HFF-Myc (cell line): ENCODE measurements around the gene FASTK.

Experiments
- DNase-seq: peaks from one replicate; pipeline ENCODE4 v3.0.0-alpha.2; 2011; ENCODE audit warnings: low read depth; ENCODE audit errors: extremely low read depth
- H3K4me3 ChIP-seq: replicated peaks from 2 replicates; pipeline ENCODE4 v1.5.1; 2011; ENCODE audit warnings: low read depth, mild to moderate bottlenecking, control low read depth, low read length
- TF ChIP-seq, protein P1 (sequence below): IDR thresholded peaks from 2 replicates; pipeline ENCODE4 v1.5.1; 2012; ENCODE audit warnings: mild to moderate bottlenecking, low read depth, low read length, control low read depth; ENCODE audit errors: missing control alignments

FASTK gene

DNA sequence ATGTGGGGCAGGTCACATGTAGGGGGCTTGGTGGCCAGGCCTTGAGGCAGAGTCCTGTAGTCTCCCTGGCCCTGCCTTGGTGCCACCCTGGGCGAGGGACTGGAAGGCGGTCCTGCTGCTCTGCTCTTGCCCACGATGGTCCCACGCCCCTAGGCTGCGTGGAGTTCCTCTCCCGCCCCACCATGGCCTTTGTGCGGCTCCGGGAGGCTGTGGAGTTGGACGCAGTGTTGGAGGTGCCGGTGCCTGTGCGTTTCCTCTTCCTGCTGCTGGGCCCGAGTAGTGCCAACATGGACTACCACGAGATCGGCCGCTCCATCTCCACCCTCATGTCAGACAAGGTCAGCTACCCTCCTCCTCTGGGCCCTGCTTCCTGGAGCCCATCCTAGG lies 10.0 kb downstream of the FASTK start:
- TF ChIP-seq, protein P1, sequence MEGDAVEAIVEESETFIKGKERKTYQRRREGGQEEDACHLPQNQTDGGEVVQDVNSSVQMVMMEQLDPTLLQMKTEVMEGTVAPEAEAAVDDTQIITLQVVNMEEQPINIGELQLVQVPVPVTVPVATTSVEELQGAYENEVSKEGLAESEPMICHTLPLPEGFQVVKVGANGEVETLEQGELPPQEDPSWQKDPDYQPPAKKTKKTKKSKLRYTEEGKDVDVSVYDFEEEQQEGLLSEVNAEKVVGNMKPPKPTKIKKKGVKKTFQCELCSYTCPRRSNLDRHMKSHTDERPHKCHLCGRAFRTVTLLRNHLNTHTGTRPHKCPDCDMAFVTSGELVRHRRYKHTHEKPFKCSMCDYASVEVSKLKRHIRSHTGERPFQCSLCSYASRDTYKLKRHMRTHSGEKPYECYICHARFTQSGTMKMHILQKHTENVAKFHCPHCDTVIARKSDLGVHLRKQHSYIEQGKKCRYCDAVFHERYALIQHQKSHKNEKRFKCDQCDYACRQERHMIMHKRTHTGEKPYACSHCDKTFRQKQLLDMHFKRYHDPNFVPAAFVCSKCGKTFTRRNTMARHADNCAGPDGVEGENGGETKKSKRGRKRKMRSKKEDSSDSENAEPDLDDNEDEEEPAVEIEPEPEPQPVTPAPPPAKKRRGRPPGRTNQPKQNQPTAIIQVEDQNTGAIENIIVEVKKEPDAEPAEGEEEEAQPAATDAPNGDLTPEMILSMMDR: no peak
- H3K4me3 ChIP-seq: no peak overlapping the region
- no peak for DNase-seq

DNA sequence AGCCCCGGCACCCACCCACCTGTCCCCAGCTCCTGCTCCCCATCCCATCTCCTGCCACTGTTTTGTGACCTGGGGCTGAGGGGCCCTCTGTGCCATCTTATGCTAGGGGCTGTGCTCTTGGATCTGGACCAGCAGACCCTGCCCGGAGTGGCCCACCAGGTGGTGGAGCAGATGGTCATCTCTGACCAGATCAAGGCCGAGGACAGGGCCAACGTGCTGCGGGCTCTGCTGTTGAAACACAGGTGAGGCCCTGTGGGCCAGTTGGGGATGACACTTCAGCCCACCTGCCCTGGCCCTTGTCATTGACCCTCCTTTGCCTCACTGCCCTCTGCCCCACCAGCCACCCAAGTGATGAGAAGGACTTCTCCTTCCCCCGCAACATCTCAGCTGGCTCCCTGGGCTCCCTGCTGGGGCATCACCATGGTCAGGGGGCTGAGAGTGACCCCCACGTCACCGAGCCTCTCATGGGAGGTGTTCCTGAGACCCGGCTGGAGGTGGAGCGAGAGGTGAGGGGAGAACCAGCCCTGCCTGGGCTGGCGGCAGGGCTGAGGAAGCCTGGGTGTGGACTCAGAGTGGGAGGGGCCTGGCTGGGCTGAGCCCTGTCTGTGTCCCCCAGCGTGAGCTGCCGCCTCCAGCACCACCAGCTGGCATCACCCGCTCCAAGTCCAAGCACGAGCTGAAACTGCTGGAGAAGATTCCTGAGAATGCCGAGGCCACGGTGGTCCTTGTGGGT lies 10.6 kb downstream of the FASTK start:
- TF ChIP-seq, protein P1: no peak
- DNase-seq: no peak
- no peak overlapping the region for H3K4me3 ChIP-seq

DNA sequence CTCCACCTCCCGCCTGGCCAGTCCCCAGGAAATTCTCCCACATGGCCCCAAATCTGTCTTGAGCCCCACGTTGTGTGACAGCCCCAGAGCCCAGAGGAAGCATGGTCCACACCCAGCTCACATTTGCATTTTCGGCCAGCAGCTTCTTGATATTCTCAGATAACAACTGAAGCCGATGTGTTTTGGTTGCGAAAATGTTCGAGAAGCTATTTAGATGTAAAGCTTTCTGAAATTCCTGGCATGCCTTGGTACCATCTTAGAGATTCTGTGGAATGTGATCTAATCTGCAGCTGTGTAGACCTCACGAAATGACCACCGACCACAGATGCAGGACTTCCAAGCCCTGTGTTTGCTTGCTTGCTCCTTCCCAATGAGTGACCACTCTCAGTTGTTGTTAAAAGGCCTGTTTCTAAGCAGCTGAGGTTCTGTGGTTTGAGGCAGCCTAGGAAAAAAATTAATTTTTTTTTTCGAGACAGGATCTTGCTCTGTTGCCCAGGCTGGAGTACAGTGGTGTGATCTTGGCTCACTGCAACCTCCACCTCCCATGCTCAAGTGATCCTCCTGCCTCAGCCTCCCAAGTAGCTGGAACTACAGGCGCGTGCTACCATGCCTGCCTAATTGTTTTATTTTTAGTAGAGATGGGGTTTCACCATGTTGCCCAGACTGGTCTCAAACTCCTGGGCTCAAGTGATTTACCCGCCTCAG lies 12.4 kb downstream of the FASTK start:
- no peak for DNase-seq
- no peak overlapping the region for H3K4me3 ChIP-seq
- TF ChIP-seq, protein P1: no peak

DNA sequence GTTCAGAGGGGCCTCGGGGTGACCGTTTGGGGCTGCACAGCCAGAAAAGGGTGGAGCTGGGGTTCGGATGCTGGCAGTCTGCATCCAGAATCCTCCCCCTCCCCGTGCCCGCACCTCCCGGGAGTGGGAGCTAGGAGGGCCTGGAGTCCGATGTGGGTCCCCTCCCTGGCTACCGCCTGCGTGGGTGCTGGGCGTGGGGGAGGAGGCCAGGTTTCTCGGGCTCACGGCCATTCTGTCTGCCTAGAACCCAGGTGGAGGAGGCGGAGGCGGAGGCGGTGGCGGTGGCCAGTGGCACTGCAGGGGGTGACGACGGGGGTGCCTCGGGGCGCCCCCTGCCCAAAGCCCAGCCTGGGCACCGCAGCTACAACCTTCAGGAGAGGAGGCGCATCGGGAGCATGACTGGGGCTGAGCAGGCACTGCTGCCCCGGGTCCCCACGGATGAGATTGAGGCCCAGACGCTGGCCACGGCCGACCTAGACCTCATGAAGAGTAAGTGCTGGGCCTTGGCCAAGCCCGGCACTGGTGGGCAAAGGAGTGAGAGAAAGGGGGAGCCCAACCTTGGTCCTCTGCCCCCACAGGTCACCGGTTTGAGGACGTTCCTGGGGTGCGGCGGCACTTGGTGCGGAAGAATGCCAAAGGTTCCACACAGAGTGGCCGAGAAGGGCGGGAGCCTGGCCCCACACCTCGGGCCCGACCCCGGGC lies 14.2 kb downstream of the FASTK start:
- H3K4me3 ChIP-seq: no peak overlapping the region
- TF ChIP-seq, protein P1: no peak
- no peak for DNase-seq

DNA sequence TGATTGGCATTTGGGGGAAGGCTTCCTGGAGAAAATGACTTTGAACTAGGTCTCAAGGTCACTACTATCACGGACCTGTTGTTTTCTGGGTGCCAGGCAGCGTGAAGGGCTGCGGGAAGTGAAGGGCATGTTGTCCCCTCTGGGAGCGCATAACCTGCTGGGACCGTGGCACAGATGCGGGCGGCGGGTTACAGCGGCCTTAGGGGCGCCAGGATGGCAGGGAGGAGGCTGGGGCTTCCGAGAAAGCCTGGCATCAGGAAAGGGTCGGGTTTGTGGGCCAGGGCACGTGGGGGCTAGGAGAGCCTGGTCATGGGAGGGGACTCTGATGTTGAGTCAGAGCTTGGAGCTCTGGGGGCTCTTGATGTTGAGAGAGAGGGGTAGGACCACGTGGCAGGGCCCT lies 15.1 kb downstream of the FASTK start:
- TF ChIP-seq, protein P1: no peak
- no peak for DNase-seq
- H3K4me3 ChIP-seq: no peak overlapping the region

DNA sequence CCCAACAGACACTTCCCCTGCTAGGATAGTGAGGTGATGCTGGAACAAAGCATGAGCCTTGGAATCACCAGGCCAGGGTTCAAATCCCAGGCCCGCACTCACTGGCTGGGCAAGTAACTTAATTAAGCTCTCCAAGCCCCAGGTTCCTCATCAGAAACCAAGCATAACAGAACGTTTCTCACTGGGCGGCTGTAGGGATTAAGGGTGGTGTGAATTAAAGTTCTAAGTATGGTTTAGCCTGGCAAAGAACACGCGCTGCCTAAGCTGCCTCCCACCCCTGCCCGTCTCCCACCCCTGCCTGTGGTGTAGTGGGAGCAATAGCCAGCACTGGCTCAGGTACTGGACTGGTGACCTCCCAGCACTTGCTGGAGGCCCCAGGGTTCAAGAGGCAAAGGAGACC lies 15.6 kb downstream of the FASTK start:
- no peak overlapping the region for H3K4me3 ChIP-seq
- TF ChIP-seq, protein P1: no peak
- DNase-seq: no peak
